HPDE6-E6E7 (cell line): Measurements from ENCODE around the gene SAMHD1.
"Not testable (repeated sequence)": the region's sequence is repeated elsewhere in the genome, so short reads cannot be mapped to it uniquely, and the experiment has no call there.

Experiments used
- DNase-seq: peaks from one replicate; pipeline ENCODE4 v3.0.0; 2011; ENCODE audit warnings: missing footprints; ENCODE audit errors: extremely low spot score

The SAMHD1 gene

DNA sequence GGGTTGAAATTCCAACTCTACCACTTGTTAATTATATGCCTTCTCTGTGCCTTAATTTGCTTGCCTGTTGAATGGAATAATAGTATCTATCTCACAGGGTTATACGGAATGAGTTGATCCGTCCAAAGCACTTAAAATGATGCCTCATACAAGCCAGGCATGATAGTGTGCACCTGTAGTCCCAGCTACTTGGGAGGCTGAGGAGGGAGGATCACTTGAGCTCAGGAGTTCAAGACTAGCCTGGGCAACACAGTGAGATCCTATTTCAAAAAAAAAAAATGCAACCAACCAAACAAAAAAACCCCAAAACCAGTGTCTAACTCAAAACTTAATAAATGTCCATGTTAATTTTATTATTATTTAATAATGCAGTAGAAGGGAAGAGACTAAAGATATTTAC is 35.3 kb downstream of the SAMHD1 start:
- no peak for DNase-seq

DNA sequence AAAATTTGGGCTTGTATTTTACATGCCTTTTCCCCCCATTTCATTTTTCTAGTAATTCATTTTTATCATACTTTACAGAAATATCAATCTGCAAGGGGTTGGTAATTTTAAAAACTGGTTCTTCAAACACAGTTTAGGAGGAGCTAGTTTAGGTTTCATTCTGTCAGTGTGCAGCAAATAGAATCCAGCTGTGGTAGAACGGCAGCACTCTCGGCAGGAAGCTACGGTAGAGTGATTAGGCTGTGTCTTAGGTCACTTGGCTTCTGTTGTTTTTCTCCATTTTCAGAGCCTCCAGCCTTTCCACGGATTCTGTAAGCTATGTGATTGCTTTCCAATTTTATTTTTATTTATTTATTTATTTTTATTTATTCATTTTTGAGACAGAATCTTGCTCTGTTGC is 42.9 kb downstream of the SAMHD1 start:
- no peak for DNase-seq

DNA sequence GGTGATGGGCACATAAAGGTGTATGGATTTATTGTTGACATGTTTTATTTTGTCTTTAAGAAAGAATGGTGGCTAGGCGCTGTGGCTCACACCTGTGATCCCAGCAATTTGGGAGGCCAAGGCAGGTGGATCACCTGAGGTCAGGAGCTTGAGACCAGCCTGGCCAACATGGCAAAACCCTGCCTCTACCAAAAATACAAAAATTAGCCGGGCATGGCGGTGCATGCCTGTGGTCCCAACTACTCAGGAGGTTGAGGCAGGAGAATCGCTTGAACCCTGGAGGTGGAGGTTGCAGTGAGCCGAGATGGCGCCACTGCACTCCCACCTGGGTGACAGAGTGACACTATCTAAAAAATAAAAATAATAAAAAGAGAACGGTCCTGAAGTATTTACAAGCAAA is 45.4 kb downstream of the SAMHD1 start:
- not testable (repeated sequence) for DNase-seq

DNA sequence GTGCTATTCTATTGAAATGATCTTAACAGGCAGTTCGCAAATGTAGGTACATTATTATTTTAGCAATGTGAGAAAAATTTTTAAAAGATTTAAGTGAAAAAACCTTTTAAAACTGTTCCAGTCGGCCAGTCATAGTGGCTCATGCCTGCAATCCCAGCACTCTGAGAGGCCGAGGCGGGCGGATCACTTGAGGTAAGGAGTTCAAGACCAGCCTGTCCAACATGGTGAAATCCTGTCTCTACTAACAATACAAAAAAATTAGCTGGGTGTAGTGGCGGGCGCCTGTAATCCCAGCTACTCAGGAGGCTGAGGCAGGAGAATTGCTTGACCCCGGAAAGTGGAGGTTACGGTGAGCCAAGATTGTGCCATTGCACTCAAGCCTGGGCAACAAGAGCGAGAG is 45.9 kb downstream of the SAMHD1 start:
- DNase-seq: not testable (repeated sequence)

DNA sequence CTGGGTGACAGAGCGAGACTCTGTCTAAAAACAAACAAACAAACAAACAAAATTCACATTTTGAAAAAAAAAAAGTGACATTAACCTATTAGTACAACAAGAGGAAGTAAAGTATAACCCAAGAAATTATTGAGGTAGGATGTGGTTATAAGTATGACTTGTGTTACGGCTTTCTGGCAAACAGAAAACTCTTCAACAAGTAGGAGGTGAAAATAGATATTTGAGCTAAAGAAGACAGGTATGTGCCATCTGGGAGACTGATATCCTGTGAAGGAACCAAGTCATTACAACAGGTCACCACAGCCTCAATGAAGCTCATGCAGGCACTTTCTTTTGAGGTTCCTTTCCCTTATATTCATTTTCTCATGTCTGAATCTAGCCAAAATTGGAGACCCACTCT is 46.8 kb downstream of the SAMHD1 start:
- DNase-seq: no peak

DNA sequence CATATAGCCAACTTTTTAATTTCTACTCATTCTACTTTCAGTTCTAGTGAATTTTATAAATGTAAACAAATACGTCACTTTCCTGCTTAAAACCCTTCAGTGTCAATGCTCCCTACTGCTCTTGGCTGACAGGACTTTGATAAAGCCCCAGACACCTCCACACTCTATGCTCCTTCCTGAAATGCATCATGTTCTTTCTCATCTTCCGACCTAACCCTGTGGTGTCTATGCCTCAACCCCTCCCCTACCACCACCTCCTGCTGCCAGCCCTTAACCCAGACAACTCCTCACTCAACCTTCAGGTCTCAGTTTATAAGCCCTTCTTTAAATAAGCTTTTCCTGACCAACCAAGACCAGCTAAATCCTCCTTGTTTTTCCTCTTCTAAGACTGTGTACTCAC is 56.5 kb downstream of the SAMHD1 start:
- DNase-seq: no peak

DNA sequence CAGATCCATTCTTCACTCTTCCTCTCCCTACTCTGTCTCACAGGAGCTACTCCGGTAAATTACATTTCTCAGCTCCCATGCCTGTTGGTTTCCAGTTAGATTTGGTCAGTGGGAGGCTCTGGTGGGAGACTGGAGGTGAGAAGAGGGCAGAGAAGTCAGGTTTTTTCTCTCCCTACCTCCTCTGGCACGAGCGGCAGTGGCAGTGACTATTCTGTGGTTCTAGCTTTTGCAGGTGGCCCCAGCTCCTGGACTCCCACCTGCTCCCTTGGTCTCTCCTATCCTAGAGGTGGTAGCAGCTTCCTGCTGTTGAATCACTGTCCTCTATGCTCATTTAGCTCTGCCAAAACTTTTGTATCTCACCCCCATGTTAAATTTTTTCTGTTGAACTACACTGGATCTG is 57.7 kb downstream of the SAMHD1 start:
- no peak for DNase-seq

DNA sequence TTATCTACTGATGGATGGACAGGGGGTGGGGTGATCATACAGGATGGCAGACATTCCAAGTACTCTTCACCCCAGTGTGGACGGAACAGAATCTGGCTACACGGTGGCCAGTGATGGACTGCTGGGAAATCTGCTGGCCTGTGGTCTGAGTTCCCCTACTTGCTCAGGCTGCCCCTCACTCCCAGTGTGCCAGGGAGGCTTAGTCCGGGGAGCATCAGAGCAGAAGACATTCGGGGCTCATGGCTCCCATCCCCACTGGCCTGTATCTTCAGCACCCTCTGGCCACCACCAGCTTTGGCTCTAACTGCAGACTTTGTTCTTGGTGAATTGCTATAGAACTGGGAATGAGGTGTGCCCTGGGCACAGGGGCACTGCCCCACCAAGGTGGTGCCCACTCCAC is 60.3 kb downstream of the SAMHD1 start:
- no peak for DNase-seq

DNA sequence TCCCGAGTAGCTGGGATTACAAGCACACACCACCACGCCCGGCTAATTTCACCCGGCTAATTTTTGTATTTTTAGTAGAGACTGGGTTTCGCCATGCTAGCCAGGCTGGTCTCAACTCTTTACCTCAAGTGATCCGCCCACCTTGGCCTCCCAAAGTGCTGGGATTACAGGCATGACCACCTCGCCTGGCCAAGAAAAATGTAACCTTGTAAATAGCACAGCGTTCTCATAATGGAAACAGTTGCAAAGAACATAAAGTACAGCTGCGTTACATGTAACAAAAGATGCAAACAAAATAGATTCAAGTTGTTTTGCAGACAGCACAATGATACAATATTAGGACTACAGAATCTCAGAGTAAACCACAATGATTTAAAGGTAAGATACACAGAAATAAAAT is 60.9 kb downstream of the SAMHD1 start:
- no peak for DNase-seq

DNA sequence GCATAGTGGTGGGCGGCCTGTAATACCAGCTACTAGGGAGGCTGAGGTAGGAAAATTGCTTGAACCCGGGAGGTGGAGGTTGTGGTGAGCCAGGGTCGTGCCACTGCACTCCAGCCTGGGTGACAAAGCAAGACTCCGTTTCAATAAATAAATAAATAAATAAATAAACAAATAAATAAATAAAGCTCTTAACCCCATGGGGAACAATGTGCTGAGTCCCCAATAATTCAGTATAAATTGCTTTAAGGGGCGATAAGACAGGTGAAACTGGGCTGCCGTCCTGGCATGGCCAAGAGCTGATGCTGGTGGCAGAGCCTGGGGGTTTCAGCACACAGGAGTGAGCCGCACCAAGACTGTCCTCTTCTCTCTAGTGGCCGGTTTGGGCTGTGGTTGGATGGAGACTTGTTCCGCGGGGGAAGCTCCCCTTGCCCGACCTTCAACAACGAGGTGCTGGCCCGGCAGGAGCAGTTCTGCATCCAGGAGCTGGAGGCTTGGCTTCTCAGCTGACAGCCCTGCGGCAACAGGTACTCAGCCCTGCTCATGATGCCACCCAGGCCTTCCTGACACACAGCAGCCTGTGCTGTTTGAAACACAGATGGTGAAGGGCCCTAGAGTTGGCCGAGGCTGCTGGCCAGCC is 62.5 kb downstream of the SAMHD1 start:
- no peak for DNase-seq

DNA sequence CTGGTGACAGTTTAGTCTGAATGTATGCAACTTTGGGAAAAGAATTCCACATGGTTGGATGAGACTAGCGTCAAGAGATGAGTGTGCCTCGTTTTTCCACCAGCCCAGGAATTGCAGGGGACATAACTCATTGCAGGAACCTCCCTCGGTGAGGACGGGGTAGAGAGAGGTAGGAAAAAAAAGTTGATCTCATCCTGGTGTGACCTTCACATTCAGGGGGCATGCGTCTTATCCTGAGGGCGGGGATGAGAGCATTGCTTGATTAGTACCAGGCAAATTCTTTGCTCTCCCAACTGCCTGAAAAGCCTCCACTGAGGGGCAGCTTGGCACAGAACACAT is 63.8 kb downstream of the SAMHD1 start:
- DNase-seq: no peak

DNA sequence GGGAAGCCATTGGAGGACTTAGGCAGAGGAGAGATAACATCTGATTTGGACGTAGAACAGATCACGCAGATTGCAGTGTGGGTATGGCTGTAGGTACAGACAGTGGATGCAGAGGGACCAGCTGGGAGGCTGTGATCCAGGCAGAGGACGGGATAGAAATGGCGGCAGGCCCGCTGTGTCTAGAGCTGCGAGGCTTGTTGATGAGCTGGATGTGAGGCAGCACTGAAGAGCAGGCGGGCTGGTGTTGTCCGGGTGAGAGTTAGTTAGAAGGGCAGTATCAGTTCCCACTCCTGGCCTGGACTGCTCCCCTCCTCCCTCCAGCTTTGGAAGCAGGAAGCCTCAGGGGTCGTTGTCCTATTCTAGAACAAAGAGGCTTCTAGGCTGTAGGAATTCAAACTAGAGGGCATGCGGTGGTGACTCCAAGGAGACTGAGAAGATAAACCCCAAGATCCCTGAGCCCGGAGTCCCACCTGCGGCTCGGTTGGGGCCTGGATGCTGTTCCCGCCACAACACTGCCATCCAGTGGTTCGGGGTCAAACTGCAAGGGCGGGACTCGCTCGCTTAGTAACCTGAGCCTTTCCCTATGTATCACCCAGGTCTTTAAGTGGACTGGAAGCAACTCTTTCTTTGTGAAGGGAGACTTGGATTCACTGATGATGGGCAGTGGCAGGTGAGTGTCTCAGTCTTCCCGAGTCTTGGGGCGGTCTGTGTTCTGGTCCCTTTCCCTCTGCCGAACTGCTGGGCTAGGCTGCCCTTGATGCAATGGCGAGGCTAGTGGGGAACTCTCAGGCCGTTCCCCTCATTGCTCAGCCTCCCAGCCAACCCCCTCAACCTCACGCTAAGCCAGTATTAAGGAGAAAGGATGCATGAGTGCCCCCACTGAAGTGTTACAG is 64.4 kb downstream of the SAMHD1 start:
- peak; percentile 100 for DNase-seq

DNA sequence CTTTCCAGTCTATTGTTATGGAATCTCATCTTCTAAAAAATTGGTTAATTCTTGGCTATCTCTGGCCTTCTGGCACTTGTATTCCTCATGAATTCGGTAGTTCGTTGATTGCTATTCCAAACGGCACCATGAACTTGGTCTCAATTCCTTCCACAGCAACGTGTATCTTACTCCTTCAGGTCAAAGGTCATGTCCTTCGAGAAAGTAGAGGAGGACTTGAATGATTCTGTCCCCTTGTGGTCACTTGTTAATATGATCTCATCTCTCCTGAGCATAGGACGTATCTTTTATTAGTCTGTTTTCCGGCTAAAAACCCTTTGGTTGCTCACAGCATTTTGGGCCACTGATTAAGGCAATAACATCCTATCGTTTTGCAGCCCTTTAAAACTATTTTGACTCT is 66.2 kb downstream of the SAMHD1 start:
- no peak for DNase-seq

DNA sequence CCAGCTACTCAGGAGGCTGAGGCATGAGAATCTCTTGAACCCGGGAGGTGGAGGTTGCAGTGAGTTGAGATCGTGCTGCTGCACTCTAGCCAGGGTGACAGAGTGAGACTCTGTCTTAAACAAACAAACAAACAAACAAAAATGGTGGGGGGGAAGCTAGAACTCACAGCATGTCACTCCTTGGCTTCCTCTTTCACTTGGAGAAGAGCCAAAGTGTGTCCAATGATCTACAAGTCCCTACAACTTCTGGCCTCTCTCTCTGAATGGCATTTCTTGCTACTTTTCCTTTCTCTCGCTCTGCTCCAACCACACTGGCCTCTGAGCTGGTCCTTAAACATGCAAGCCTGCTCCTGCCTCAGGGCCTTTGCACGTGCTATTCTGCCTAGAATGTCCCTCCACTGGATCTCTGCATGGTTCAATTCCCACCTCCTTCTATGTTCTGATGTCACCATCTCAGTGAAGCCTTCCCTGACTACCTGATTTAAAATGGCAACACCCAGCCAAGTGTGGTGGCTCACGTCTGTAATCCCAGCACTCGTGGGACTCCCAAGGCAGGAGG is 67.5 kb downstream of the SAMHD1 start:
- DNase-seq: no peak

DNA sequence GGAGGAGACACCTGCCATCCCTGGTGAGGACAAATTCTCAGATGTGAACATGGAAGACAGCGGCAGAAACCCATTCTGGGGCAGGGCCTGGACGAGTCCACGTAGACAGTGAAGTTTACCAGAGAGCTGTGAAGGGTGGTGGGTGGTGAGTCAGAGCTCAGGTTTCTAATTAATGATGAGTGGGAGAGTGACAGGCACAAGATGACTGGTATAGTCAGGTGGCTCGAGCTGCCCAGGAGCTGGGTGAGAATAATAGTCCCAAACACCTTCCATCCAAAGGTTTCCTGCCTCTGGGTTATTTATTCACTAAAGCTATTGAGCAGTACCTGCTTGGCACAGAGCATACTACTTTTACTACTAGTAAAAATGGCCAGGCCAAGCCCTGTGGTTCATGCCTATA is 69.6 kb downstream of the SAMHD1 start:
- DNase-seq: peak; percentile 97

DNA sequence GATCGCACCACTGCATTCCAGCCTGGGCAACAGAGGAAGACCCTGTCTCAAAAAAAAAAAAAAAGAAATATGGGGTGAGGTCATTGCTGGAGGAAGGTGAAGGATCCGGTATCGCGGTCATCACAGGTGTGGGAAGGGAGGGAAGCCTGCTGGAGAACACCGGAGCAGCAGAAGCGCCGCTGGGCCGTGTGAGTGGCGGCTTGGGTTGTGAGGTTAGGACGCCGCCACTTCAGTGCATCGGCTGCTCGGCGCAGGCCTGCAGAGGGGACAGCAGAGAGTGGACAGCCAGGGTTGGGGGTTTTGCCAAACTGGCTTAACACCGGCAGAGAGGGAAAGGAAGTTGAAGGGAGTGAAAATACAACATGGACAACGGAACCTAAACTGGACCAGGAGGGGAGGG is 70.2 kb downstream of the SAMHD1 start:
- no peak for DNase-seq

DNA sequence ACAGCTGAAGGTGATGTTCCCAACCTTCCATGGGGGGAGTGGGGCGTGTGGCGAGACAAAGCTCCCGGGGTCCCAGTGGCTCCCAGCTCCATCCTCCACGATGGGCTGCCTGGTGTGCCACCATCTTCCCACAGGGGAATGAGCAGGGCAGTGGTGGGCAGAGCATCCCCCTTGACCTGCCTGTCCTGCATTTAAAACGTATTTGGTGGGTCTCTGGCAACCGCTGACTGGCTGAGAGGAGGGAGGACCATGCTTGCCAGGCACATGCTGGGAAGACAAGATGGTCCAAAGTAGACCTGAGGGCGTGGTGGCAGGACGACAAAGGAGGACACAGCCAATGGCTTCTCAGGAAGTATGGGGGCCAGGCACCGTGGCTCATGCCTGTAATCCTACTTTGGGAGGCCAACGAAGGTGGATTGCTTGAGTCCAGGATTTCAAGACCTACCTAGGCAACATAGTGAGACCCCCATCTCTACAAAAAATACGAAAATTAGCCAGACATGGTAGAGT is 70.7 kb downstream of the SAMHD1 start:
- DNase-seq: no peak

DNA sequence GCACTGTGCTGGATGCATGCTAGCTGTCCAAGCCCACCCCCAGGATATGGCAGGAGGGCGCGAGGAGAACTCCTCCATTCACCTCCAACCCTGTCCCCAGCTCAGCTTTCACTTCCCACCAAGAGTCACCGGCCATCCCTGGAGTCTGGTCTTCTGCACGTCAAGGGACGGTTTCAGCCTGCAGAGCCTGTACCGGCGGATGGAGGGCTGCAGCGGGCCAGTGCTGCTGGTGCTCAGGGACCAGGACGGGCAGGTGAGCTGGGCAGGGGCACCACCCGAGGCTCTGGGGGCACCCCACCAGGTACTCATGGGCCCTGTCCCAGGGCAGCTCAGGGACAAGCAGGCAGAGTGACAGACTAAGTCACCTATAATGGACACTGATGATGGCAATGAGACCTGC is 72.6 kb downstream of the SAMHD1 start:
- no peak for DNase-seq

DNA sequence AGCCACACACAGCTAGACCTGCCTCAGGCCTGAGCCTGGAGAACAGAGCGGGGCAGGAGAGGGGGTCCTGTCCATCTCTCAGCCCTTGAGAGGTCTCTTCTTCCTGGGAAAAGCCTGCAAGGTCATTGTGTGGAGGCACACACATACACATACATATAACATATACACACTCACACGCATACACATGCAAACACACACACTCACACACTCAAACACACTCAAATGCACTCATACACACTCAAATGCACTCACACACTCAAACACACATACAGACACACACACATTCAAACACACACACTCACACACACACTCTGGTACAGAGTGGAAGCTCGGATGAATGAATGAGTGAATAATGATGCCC is 75.1 kb downstream of the SAMHD1 start:
- DNase-seq: no peak

DNA sequence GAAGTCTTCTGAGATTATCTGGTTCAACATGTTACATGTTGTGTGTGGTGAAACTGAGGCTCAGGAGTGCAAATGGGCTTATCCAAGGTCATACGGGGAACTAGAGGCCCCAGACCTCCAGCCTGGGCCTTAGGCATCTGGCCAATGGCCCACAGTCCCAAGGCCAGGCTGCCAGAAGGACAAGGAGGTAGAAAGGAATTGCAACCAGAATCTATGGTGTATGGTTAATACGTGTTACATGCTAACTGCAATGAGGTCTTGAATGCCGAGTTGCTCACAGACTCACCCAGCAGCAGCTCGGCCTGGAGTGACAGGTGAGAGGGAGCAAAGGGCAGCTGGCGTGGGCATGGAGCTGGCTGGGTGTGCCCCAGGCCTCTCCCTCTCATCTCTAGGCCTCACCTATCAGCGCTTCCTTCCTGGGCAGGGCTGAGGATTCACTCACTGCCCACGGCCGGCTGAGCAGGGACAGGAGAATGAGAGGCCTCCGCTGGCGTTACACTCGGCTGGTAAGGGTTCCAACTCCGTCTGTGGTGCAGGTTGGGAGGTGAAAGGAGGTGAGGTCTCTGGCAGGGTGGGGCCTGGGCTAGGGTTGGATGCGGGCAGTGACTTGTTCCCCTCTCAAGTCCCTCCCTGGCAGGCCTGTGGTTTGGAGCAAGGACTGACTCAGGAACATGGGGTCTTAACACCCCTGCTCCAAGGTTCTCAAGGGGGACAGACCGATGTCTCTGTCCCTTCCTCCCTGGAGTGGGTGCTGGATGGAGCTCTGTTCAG is 75.6 kb downstream of the SAMHD1 start, which contains the start of gene TLDC2:
Gene TLDC2 (plus strand): TSS at position 437 of the 771 bp plus-strand sequence. CDS start 37 bp downstream, at position 474.
- peak; percentile 85 for DNase-seq

DNA sequence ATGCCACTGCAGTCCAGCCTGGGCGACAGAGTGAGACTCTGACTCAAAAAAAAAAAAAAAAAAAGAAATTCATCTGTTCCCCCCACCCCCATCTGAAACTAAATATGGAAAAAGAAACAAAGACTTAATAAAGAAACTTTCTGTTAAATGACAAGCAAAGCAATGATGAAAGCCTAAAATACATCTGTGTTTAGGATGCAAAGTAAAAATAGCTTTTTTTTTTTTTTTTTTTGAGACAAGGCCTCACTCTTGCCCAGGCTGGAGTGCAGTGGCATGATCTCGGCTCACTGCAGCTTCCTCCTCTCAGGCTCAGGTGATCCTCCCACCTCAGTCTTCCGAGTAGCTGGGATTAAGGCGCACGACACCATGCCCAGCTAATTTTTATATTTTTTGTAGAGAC is 76.4 kb downstream of the SAMHD1 start:
- not testable (repeated sequence) for DNase-seq
